Hematopoietic multipotent progenitor cell (in vitro differentiated cells): ENCODE data around the gene BANP. TPM values are rescaled to one million over a fixed set of nuclear protein-coding genes. Genes with fewer than 3 reads are reported as not detected.
"Not testable (repeated sequence)": the region's sequence is repeated elsewhere in the genome, so short reads cannot be mapped to it uniquely, and the experiment has no call there.

Source experiments
- DNase-seq, 3 donors: peaks; one replicate each; pipeline ENCODE4 v3.0.0-alpha.2; 2011 to 2015; ENCODE audit warnings: low read depth in 2 of 3, low spot score in 2 of 3
- small RNA-seq: library from RNA; depleted of rRNA; stranded (forward); fragments of <200 nt; gene quantifications from one replicate; pipeline ENCODE3, GENCODE V24; 2012
- total RNA-seq: library from RNA; depleted of rRNA; stranded (reverse); fragments of >200 nt; gene quantifications from one replicate; pipeline ENCODE4 v1.2.3, GENCODE V29; 2012

BANP gene
- total RNA-seq, 1 donor: 74.1 TPM

GRCh38 chr16:88114541-88115228, 163.5 kb downstream of the BANP start:
- DNase-seq: peak in 1 of 3 donors; percentile 52

GRCh38 chr16:88116121-88116520, 164.9 kb downstream of the BANP start:
- no peak for DNase-seq

- DNase-seq: no peak
Observed at GRCh38 chr16:88117476-88117868, 166.2 kb downstream of the BANP start.

DNA sequence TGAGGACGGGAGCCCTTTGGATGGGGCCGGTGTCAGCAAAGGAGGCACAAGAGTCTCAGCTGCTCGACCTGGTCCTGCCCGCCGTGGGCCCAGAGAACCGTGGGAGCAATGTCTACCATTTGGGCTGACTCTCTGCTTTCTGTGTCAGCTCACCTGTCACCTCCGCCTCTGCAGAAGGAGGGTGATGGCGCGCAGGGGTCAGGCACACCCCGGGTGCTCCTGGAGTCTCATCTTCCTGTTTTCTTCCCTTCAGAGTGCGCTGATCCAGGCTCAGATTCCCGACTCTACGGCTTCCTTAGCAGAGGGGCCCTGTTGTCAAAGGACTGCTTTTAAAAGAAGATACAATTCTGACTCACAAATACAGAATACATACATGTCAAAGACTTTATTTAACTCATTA, 167.1 kb downstream of the BANP start:
- DNase-seq: no peak

GRCh38 chr16:88118852-88119741, 167.9 kb downstream of the BANP start:
- not testable (repeated sequence) for DNase-seq

DNA sequence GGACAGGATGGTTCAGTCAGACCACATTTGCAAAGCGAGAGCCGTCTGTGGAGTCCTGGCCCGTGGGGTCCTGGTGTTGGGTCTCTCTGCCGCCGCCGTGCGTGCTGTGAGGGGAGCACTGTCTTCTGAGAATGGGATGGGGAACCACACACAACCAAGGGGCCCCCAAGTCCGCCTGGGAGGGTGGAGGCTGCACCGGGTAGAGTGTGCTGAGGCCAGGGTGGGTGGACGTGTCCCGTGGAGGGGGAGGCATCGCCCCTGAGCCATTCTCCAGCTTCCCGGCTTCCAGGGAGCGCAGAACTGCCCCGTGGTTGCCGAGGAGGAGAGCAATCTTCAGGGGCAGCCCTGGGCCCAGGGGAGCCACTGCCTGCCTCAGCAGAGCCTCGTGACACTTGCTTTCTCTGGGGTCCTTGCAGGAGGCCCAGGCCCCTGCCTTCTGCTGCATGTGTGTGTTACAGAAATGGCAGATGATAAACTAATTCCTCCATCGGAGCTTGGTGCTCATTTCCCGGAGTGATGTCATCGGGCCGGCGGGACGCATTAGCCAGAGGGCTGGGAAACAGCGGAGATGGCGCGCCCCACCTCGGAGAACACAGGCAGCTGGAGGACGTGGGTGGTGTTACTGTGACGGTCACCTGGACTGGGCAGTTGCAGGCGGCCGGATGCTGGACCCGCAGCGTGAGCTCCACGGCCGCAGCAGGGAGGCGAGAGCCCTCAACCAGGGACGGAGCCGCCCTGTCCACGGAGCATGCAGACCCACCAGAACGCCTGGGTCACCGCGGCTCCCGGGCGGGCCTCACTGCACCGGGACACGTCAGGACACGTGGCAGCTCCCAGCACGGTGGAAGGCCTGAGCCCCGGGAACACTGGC, 168.9 kb downstream of the BANP start:
- not testable (repeated sequence) for DNase-seq

- DNase-seq: no peak
Observed at GRCh38 chr16:88120812-88121211, 169.6 kb downstream of the BANP start.

GRCh38 chr16:88121391-88121790, 170.2 kb downstream of the BANP start:
- DNase-seq: not testable (repeated sequence)

GRCh38 chr16:88121886-88122580, 170.8 kb downstream of the BANP start:
- no peak for DNase-seq

Small RNA genes within 50 kb of the gene (small RNA-seq; reads per million reads assigned to genes)
- gene AC127455.1: not detected

Other genes with a start within 250 kb of the BANP start
- 27.7 TPM for gene KLHDC4, start 185.4 kb upstream of the BANP start, total RNA-seq
- gene SLC7A5, start 81.9 kb upstream of the BANP start, total RNA-seq: 24.8 TPM
- gene CA5A, start 14.9 kb upstream of the BANP start, total RNA-seq: not detected